ENCODE results near the gene NOL12.
"Not testable (repeated sequence)": the region's sequence is repeated elsewhere in the genome, so short reads cannot be mapped to it uniquely, and the experiment has no call there.

The NOL12 gene

DNA sequence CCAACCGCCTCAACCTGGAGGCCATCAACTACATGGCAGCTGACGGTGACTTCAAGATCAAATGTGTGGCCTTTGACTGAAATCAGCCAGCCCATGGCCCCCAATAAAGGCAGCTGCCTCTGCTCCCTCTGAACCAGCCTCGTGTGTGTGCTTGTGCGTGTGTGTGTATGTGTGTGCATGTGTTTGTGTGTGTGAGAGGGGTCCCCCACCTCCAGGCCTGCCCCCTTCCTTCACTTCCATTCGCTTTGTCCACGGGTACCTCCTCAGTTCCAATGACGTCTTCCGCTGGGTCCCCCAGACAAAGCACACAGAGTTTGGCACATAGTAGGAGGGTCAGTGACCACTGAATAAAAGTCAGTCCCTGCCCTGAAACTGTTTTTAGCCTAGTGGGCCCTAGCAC is 6.5 kb upstream of the NOL12 start:
- DNase-seq = no peak

DNA sequence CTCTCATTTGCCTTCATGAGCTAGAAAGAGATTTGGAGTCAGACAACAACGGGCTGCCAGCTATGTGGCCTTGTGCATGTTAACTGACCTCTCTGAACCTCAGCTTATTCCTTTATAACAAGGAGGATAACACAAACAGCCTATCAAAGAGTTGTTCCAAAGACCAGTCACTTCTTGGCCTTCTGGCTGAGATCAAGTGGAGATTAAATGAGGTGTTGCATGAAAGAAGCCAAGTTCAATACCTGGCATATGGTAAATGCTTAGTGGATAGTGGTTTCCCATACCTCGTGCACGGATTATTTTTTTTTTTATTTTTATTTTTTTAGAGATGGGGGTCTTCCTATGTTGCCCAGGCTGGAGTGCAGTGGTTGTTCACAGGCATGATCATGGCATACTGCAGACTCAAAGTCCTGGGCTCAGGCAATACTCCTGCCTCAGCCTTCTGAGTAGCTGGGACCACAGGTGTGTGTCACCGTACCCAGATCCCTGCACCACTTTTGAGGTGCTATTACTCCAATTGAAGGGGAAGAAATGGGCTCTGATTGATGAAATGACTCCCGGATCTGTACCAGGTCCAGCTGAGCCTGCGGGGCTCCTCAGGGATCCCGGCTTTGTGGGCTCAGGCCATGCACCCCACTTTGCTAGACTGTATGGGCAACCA is 5.8 kb upstream of the NOL12 start:
- DNase-seq = no peak

DNA sequence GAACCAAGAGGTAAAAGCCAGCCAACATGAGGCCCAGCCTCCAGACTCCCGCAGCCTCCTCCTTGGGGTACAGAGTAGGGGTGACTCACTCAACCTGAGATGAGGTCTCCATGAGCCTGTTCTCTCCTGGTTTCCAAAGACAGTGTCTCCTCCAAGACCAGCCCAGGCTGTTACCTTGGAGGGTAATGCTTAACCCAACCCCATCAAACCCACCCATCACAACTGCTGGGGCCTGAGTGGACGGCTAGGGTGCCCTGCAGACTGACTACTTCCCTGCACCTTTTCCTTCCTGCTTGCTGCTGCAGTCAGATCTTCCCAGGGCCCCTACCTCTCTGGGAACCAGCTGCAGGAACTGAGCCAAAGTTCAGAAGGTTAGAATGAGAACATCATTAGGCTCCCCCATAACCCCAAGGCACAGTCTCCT is 5.1 kb upstream of the NOL12 start:
- DNase-seq = no peak

DNA sequence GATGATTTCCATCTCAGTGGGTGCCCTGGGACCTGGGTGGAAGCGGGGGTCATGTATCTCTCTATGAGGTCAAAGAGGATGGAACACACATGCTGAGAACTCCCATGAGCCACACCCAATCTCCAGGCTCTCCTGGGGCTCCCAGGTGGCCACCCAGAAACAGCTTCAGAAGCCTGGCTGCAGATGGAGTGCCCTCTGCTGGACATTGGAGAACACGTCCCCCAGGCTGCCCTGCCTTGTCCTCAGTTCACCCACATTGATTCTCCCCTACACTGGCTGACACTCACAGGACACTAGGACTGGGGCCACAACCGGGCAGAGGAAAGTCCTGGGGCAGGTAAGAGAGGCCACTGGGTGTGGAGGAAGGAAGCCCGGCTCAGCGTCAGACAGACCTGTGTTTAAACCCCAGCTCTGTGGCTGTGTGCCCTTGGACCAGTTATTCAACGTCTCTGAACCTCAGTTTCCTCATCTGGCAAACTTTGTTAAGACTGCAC is 4.5 kb upstream of the NOL12 start:
- peak; percentile 79 to 87 (median 82) for DNase-seq

DNA sequence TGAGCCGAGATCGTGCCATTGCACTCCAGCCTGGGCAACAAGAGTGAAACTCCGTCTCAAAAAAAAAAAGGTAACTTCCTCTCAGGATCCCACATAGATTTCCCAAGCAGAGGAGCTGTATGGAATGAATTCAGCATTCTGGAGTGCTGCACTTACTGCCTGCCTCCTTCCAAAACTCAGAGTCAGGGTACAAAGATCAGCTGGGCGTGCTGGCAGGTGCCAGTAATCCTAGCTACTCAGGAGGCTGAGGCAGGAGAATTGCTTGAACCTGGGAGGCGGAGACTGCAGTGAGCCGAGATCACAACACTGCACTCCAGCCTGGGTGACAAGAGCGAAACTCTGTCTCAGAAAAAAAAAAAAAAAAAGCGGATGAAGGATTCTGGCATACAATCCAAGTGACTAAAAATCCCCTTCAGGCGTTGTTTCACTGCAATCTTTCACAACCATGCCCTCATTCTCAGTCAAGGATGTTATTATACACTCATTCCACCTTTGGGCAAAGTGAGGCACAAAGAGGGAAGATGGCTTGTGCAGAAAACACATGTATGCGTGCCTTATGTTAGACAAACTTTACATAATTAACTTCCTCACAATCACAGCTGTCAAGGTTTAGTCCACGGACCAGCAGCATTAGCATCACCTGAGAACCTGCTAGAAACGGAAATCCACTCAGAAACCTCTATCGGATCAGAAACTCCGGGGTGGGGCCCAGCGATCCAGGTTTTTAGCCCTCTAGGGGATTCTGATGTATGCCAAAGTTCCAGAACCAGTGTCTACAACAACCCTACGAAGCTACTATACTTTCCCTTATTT is 1.1 kb upstream of the NOL12 start:
- DNase-seq = no peak

DNA sequence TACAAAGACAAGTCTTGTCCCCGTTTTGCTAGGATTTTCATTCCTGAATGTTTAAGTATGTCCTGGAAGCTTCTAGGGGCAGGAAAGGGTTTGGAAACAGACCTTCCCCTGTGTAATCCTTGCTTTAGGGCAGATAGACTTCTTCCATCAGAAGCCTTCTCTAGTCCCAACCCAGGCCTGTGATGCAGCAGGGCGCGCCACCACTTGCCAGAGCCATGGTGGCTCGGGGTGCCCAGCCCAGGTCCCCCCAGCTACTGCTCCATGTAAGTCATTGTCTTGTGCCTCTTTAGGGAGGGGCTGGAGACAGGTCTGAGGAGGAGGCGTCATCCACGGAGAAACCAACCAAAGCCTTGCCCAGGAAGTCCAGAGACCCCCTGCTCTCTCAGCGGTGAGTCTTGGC is 4.3 kb downstream of the NOL12 start:
- no peak for DNase-seq

DNA sequence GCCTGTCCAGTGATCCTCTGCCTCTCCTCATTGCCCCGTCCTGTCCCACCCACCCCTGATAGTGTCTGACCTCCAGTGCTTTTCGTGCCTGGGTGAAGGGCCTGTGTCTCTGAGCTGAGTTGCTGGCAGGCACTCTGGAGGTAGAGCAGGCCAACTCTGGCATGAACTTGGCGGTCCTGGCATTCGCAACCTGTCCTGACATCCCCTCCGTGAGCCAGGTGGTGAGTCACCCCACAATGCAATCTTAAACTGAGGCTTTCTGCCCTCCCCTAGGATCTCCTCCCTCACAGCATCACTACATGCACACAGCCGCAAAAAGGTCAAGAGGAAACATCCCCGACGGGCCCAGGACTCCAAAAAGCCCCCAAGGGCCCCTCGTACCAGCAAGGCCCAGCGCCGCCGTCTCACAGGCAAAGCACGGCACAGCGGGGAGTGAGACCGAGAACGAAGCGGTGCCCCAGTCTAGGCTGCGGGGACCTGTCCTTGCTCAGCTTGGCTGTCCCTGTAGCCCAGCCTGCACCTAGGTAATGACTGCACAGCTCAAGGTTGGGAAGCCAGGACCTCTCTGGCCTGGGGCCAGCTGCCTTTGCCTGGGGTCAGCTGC is 4.9 kb downstream of the NOL12 start:
- DNase-seq = no peak

DNA sequence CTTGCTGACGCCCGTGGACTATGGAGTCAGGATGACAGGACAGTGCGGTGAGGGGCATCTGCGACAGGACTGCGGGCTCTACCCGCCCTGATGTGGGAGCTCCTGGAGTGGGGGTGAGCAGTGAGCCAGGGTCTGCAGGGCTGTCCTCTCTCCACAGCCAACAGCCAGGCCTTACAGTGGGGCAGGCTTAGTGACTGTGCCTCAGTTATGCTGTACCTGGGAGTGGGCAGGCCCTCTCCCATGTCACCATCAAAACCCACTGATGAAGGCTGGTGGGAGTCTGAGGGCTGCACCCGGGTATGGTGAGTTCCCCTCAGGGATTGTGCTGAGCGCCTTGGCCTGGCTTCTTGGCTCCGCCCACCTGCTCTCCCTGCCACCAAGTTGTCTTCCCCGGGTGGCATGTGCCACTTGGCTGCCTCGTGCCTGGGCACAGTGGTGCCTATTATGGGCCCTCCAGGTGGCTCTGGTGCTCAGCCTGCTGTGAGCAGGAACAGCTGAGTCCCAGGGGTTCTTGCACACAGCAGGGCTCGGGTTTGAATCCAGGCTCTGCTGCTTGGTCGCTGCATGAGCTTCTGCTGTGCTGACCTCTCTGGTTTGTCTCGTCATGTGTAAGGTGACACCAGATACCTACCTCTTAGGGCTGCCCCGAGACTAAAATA is 6.6 kb downstream of the NOL12 start:
- DNase-seq = no peak

DNA sequence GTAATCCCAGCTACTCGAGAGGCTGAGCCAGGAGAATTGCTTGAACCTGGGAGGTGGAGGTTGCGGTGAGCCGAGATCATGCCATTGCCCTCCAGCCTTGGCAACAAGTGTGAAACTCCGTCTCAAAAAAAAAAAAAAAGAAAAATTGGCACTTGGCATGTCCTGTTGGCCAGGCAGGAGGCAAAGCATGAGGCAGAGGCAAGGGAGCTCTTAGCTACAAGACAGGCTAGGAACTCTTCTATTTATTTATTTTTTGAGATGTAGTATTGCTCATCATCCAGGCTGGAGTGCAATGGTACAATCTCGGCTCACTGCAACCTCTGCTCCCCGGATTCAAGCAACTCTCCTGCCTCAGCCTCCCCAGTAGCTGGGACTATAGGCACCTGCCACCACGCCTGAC is 8.0 kb downstream of the NOL12 start:
- DNase-seq = not testable (repeated sequence)

DNA sequence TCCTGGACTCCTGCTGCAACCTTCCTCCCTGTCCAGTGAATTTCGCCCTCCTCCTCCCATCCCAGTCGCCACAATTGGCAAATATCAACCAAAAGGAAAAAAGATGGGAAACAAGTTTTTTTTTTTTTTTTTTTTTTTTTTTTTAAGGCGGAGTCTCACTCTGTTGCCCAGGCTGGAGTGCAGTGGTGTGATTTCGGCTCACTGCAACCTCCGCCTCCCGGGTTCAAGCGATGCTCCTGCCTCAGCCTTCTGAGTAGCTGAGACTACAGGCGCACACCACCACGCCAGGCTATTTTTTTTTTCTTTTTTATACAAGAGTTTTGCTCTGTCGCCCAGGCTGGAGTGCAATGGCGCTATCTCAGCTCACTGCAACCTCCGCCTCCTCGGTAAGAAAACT is 10.1 kb downstream of the NOL12 start:
- DNase-seq = not testable (repeated sequence)

DNA sequence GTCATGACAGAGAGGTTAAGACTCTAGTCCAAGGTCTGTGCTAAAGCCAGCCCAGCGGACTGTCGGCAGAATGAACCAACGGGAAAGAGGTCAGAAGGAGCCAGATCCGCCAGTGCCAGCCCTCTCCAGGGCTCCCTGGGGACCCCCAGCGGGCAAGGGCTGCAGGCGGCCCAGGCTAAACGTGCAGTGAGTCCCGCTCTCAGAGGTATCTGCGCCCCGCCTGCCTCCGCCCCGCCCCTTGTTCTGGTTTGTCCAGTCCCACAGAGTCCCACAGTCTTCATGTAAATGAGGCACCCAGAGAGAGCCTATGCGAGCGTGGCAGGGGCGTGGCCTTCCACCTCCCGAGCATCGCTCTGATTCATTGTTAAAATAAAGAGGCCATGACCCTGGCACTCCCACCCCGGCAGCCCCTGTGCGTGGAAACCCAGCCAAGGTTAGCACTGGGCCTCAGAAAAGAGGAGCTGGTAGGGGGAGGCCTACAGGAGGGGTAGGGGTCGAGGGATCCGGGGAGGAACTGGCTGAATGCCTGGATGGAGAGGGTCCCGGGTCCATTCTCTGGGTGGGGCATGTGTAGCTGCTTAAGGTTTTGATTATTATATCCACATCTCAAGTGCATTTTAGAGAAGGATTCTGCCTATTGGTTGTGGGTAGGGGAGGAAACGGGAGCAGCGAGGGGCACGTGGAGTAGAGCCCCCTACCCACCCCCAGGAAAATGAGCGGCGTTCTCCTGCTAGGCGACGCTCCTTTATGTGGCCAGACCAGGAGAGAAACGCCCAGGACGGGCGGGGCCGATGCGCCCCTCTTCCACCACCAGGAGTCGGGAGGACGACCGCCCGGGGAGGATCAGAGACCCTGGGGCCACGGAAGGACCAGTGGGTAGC is 10.8 kb downstream of the NOL12 start, which contains the start of gene TRIOBP:
Gene TRIOBP (plus strand): TSS at position 392 of the 881 bp plus-strand sequence. CDS start 4,318 bp downstream, outside the sequence.
- peak; percentile 82 to 92 (median 86) for DNase-seq

DNA sequence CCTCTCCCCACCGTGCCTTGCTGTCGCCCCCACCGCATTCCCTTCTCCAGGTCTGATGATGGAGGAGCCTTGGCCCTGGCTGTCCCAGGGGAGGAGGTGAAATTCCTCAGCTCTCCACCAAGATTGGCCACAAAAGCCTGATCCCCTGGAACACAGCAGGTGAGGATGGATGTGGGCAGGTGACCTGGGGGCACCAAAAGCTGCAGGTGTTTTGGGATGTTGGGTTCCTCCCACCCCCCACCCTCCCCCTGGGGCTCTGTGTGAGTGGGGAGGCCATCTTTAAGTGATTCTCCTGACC is 11.3 kb downstream of the NOL12 start:
- DNase-seq = no peak

DNA sequence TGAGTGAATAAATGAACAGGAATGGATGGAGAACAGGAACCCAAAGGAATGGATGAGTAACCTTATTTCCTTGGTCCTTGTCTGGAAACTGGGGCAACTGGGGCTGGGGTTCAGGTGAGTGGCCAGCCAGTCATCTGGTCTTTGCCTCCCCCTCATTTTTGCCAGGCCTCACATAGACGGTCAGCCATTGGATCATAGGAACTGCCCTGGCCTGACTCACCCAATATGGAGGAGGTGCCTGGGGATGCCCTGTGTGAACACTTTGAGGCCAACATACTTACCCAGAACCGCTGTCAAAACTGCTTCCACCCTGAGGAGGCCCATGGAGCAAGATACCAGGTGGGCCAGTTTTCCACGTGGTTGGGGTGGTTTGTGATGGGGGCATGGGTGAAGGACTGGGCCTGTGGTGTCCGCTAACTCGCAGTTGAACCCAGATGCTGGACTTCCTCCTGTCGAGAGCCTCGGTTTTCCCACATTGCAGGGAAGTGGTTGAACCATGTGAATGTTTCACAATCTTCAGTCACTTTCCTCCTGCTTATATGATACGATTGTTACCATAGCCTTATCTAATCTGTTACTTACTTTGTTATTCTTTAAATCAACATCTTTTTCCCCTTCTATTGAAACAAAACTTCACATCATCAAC is 15.1 kb downstream of the NOL12 start:
- DNase-seq = peak; percentile 65 to 88 (median 82)

DNA sequence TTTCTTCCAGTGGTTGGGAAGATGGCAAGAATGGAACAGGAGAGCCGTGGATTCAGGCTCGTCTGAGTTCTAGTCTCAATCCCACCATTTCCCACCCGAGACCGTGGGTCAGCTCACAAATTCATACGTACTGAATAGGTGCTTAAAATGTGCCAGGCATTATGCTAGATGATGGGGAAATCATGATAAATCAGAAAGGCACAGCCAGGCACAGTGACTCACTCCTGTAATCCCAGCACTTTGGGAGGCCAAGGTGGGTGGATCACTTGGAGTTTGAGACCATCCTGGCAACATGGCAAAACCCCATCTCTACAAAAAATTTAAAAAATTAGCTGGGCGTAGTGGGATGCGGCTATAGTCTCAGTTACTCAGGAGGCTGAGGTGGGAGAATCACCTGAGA is 17.8 kb downstream of the NOL12 start:
- DNase-seq = no peak

DNA sequence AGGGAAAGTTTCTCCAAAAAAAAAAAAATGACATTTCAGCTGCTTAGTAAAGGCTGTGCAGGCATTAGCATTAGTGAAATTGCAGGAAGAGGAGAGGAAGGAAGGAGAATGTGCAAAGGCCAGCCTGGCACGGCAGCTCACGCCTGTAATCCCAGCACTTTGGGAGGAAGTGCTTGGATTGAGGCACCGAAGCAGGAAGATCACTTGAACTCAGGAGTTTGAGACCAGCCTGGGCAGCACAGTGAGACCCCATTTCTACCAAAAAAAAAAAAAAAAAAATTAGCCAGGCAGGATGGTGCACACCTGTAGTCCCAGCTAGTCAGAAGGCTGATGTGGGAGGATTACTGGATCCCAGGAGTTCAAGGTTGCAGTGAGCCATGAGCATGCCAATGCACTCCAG is 18.5 kb downstream of the NOL12 start:
- peak in 3 of 4 experiments; percentile 29 to 49 (median 49) for DNase-seq

DNA sequence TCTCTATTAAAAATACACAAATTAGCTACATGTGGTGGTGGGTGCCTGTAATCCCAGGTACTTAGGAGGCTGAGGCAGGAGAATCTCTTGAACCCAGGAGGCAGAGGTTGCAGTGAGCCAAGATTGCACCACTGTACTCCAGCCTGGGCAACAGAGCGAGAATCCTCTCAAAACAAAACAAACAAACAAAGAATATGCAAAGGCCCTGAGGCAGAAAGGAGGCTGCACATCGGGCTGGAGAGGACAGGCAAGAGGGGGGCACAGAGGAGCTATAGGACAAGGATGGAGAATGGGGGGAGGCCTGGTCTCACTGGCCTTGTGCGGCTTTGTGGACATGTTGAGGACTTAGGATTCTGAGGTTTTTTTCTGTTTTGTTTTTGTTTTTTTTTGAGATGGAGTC is 19.1 kb downstream of the NOL12 start:
- no peak for DNase-seq

DNA sequence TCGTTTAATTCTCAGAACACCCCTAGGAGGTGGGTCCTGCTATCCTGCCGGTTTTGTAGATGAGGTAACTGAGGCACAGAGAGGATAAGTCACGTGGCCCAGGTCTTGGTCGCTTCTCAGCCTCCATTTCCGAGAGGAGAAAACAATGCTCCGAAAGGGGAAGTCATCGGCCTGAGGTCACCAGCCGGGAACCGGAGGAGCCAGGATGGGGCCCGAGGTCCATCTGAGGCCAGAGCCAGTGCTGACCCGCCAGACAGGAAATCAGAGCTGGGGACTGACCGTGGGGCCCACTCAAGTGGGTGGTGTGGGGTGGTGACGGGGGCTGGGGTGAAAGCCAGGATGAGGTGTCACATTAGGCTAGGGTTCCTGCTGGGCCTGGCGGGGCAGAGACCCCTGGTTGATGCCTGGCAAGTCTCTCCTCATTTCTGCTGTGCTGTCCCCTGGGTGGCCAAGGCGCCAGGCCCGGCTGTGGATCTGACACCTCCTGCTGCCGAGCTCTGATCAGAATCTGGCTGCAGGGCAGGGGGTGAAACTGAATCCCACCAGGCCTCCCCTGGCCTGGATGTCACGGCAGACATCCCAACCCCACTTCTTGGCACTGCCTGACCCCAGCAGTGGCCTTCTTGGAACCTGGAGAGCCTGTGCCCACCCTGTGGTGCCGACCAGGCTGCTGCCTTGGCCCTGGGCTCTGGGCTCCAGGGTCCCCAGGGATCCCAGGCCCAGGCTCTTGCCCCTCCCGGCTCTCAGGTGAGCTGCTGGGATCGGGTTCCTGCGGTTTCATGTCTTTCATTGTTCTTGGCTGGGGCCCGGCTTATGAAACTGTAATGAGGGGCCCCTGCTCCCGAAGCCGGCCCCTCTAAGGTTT is 22.7 kb downstream of the NOL12 start:
- DNase-seq = peak; percentile 60 to 81 (median 74)

DNA sequence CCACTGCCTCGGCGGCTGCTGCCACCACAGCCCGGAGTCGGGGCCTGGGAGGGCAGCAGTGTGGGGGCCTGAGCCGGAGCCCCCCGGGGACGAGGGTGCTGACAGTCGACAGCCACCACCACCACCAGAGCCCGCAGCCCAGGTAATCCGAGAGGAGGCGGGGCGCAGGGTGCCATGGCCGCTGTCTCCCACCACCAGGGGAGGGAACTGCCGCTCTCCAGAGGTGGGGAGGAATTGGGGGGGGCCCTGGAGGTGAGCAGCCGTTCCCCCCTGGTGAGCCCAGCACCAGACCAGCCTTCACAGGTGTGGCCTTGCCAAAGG is 23.3 kb downstream of the NOL12 start:
- DNase-seq = no peak

DNA sequence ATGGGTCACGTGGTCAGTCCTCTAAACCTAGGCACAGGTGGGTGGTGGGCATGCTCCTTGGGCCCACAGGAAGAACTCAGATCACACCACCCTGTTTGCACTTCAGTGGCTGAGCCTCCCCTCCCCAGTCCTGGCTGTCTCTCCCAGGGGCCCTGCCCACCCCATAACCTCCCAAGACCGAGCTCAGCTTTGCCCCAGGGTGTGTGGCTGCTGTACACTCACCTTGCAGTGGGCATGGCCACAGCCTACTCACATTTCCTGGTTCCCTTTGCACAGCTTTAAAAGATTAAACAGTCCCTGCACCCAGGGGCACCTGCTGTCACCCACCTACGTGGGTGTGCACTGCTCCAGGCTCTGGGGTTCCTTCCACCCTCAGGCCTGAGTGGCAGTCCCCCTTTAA is 24.5 kb downstream of the NOL12 start:
- no peak for DNase-seq

DNA sequence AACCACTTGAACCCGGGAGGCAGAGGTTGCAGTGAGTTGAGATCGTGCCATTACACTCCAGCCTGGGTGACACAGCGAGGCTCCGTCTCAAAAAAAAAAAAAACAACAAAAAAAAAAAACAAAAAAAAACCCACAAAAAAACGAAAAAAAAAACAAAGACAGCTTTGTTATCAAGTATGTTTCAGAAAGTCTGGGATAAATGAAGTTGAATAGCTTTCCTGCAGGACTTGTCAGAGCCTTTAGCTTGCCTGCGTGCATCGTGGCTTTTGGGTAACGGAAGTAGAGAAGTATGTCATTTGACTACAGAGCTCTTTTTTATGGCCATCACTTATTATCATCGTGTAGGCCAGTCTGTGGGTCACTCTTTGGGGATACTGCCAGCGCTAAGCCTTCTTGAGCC is 25.3 kb downstream of the NOL12 start:
- no peak for DNase-seq

DNA sequence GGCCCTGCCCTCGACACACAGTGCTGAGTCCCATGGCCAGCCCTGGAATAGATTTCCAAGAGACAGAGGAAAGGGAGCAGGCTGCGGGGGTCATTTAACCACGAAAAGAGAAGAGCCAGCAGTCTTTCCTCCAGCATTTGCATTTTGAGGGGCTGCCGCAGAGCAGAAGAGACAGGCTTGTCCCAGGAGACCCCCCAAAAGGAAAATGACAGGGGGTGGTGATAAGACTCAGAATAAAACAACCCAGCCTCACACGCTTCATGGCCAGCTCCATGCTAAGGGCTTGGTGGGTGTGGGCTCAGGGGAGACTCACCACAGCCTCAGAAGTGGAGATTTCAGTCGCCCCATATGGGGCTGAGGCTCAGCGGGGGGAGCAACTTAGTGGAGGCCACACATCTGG is 27.6 kb downstream of the NOL12 start:
- no peak for DNase-seq

Data from suppressor macrophage (primary cell).